Central memory CD4-positive, alpha-beta T cell (primary cell): ENCODE measurements around the gene BRSK2.

ENCODE experiments used
- DNase-seq: peaks from one replicate; pipeline ENCODE4 v3.0.0; 2022

BRSK2 gene

DNA sequence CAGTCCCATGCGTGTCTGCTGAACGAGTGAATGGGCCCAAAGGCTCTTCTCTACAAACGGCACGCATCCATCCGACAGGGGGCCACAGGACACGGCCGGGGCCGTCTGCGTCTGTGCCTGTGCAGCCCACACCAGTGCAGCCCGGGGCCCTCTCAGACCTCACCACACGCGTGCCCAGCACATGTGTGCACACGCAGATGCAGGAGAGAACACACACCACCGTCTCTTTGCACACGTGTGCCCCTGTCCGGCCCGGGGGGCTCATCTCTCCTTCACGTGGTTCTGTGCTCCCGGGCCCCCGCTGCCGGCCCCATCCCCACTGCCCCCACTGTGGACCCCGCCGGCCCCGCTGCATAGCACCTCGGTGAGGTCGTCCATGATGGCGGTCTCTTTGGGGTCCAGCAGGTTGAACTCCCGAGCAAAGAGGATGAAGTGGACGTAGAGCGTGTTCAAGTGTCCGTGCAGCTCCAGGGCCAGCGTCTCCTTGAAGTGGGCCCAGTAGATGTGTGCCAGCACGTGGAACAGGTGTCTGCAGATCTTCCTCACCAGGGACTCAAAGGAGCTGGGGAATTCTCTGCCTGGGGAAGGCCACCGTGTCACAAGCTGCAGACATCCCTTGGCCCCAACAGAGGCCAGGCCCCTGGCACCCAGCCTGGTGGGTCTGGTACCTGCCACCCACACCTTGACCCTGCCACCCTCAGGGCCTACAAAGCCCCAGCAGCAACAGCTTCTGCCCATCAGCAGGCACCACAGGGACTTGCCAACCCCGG, 80.4 kb downstream of the BRSK2 start:
- no peak for DNase-seq

- no peak for DNase-seq
Measured at GRCh38 chr11:1470681-1471611, 81.2 kb downstream of the BRSK2 start.

GRCh38 chr11:1471736-1472135, 82.0 kb downstream of the BRSK2 start:
- no peak for DNase-seq

GRCh38 chr11:1472180-1473005, 82.7 kb downstream of the BRSK2 start:
- no peak for DNase-seq

- DNase-seq = no peak
Measured at GRCh38 chr11:1473011-1473628, 83.4 kb downstream of the BRSK2 start.

GRCh38 chr11:1473786-1474185, 84.1 kb downstream of the BRSK2 start:
- no peak for DNase-seq

GRCh38 chr11:1475841-1476240, 86.1 kb downstream of the BRSK2 start:
- no peak for DNase-seq

- no peak for DNase-seq
Measured at GRCh38 chr11:1476940-1477736, 87.4 kb downstream of the BRSK2 start.

GRCh38 chr11:1478011-1478410, 88.3 kb downstream of the BRSK2 start:
- DNase-seq = no peak

DNA sequence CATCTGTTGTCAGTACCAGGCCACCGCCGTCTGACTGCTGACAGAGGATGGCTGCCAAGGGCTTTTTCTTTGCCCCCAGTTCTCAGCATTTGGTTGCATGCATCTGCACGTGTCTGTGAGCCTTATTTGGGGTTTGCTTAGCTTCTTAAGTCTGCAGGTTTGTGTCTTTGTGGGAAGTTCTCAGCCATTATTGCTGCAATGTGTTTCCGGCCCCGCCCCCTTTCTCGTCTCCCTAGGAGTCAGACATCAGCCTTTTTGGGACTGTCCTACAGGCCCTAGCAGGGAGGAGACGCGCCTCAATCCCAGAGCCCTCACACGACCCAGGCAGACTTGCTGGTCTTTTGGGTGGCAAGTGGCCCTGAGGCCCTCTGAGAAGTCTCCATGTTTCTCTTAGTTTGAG, 88.8 kb downstream of the BRSK2 start:
- DNase-seq = no peak

GRCh38 chr11:1479006-1479677, 89.4 kb downstream of the BRSK2 start:
- no peak for DNase-seq

DNA sequence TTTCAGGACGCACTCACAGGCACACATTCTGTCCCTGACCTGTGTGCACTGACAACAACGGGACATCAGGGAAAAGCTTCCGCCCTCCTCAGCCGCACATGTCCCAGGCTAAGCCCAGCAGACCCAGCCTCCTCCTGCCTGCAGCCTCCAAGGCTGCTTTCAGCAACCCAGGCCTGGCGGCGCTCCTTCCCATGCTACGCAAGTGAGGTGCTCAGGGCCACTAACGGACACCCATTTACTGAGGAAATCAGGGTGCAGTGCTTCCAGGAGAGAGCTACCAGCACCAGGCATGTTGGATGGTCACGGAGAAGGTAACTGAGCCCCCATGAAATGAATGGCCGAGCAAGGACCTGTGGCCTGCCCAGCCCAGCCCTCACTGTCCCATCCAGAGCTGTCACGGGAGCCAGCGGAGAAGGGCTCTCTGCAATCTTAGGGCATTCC, 90.0 kb downstream of the BRSK2 start:
- DNase-seq = no peak

GRCh38 chr11:1480191-1480554, 90.4 kb downstream of the BRSK2 start:
- no peak for DNase-seq

GRCh38 chr11:1480555-1481482, 91.1 kb downstream of the BRSK2 start:
- no peak for DNase-seq

- no peak for DNase-seq
Measured at GRCh38 chr11:1481483-1481825, 91.7 kb downstream of the BRSK2 start.

DNA sequence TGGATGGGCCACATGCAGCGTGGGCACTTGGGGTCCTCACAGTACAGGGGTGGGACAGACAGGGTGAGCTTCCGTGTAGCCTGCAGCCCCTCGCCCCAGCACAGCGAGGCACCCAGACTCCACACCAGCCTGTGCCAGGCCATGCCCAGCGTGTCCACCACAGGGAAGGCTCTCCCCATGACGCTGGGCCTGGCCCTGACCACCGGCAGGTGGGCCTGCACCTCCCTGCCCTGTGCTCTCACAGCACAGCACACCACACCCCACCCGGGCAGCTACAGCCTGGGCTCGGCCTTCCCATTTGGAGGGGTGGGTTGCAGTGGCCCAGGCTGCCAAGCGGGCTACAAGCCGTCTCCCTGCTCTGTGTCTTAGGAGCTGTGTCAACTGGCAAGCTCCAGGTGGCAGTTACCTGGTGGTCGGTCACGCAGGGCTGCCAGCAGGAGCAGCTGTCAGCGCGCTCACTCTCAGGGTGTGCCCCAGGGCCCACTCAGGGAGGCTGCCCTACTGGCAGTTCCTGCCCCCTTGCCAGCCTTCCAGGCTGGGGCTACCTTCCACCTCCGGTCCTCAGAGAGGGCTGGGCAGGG, 92.2 kb downstream of the BRSK2 start:
- DNase-seq = no peak

DNA sequence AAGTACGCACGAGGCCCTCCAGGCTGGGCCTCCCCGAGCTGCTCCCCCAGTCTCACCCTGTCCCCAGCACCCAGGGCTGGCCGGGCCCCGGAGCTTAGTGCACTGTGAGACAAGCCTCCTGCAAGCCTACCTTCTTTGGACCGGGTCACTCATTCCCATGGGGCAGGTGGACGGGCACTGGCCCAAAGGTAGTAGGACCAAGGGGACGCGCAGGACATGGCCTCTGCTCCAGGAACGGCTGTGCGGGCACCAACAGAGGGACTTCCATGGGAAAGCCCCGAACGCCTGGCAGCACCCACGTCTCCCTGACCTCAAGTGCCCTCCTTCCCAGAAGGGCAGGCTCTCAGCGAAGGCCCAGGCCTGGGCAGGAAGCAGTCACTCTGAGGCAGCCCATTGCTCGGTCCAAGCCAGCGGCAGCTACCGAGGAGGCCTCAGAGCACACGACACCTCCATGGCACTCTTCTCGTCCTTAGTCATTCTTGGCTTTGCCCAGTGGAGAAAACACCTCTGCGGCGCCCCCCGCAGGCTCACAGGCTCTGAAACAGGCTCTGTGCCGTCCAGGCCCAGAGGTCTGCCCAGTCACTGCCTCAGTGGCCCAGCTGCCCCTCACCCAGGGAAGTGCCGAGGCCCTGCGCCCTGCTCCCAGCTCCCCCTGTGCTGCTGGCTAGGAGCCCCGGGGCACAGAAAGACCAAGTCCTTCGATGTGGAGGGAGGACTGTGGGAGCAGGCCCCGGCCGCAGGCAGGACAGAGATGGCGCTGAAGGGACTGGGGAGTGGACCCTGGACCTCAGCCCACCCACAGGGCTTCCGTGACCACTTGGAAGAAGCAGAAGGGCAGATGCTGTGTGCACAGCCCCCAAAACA, 93.1 kb downstream of the BRSK2 start:
- DNase-seq = no peak

DNA sequence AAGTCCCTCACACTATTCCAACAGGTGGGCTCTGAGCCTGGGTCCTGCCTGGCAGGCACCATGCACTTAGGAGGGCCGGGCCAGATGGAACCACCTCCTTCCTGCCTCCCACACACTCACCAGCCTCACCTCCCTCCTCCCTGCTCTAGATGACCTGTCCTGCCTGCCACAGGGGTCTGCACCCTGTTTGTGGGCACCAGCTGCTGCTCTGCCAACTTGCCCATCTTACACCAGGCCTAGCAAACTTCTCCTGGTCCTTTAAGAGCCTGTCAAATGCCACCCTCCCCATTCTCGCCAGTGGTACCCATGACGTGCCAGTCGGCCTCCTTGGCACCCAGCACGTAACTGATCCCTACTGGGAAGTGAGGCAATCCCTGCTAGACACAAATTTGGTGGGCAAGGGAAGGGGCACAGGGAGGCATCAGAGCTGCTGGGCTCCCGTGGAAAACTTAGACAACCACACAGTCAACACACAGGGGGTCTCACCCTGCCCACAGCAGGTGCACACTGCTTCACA, 93.8 kb downstream of the BRSK2 start:
- DNase-seq = no peak
